GM04503 (cell line): ENCODE data around the gene ZNF397.
"Not testable (repeated sequence)": the region's sequence is repeated elsewhere in the genome, so short reads cannot be mapped to it uniquely, and the experiment has no call there.

Experiments
- DNase-seq: peaks from one replicate; pipeline ENCODE4 v3.0.0-alpha.2; 2012; ENCODE audit warnings: low read depth

Gene ZNF397

GRCh38 chr18:35240664-35241447 is at the start of gene ZNF397:
Gene ZNF397, plus strand, starts transcription at chr18:35241034. Its CDS starts 1,437 bp downstream, at chr18:35242471.
- peak; percentile 77 for DNase-seq

GRCh38 chr18:35191698-35192025 is 49.2 kb upstream of the ZNF397 start:
- DNase-seq: no peak

GRCh38 chr18:35192415-35192814 is 48.4 kb upstream of the ZNF397 start:
- DNase-seq: no peak

- DNase-seq: no peak
Measured at GRCh38 chr18:35193316-35193715, 47.5 kb upstream of the ZNF397 start.

- DNase-seq: no peak
Measured at GRCh38 chr18:35197296-35197695, 43.5 kb upstream of the ZNF397 start.

GRCh38 chr18:35201256-35201931 is 39.4 kb upstream of the ZNF397 start:
- no peak for DNase-seq

GRCh38 chr18:35203067-35203466 is 37.8 kb upstream of the ZNF397 start:
- DNase-seq: peak; percentile 34

GRCh38 chr18:35205199-35205712 is 35.6 kb upstream of the ZNF397 start:
- no peak for DNase-seq

- DNase-seq: not testable (repeated sequence)
Measured at GRCh38 chr18:35205746-35206458, 34.9 kb upstream of the ZNF397 start.

- DNase-seq: no peak
Measured at GRCh38 chr18:35215026-35215425, 25.8 kb upstream of the ZNF397 start.

GRCh38 chr18:35216611-35217010 is 24.2 kb upstream of the ZNF397 start:
- not testable (repeated sequence) for DNase-seq

- DNase-seq: not testable (repeated sequence)
Measured at GRCh38 chr18:35219331-35219730, 21.5 kb upstream of the ZNF397 start.

GRCh38 chr18:35220424-35220823 is 20.4 kb upstream of the ZNF397 start:
- no peak for DNase-seq

- no peak for DNase-seq
Measured at GRCh38 chr18:35223797-35224196, 17.0 kb upstream of the ZNF397 start.

GRCh38 chr18:35227254-35227653 is 13.6 kb upstream of the ZNF397 start:
- no peak for DNase-seq

- DNase-seq: no peak
Measured at GRCh38 chr18:35231052-35231451, 9.8 kb upstream of the ZNF397 start.

GRCh38 chr18:35236571-35237363 is 4.1 kb upstream of the ZNF397 start:
- no peak for DNase-seq

GRCh38 chr18:35239314-35239713 is 1.5 kb upstream of the ZNF397 start:
- DNase-seq: no peak

- no peak for DNase-seq
Measured at GRCh38 chr18:35241448-35241804, 592 bp downstream of the ZNF397 start.

- DNase-seq: no peak
Measured at GRCh38 chr18:35242426-35242825, 1.6 kb downstream of the ZNF397 start.

- DNase-seq: no peak
Measured at GRCh38 chr18:35244671-35245070, 3.8 kb downstream of the ZNF397 start.

GRCh38 chr18:35245719-35246317 is 5.0 kb downstream of the ZNF397 start:
- DNase-seq: no peak
